Measurements from ENCODE around the gene VEZF1. TPM values are rescaled to one million over a fixed set of nuclear protein-coding genes. Genes with fewer than 3 reads are reported as not detected.

Gene VEZF1
- total and polyA plus RNA-seq, 2 of the 8 experiments (the other 6 are each of a cell fraction or from before 2014, with no cell fraction given), result 28.9 to 61.9 TPM

DNA sequence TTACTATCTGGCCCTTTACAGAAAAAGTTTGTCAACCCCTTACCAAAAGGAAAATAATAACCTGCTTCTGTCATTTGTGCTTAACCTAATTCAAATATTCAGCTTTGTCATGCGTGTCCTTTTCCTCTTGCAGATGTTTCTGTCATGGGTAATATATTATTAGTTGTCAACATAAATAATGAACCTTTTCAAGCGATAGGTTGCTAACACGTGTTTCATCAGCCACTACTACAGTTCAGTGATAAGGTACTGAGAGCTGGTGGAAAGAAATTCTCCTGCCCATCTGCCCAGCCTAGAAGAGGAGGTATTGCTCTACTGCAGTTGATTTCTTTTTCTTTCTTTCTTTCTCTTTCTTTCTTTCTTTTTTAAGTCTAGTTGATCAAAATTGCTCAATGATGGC is 31.0 kb upstream of the VEZF1 start:
- no peak overlapping the region for H2AK5ac ChIP-seq (ENCODE audit: low read depth, low read length)
- DNase-seq (ENCODE audit: low read depth in 1 of 2, low spot score in 2 of 2) (no peak), FAIRE-seq (no peak)
- no peak overlapping the region for H3K9ac ChIP-seq (replicated peaks in 1 of 4; ENCODE audit: extremely low read depth in 1 of 4, low read depth in 3 of 4, low read length in 3 of 4)
- POLR2A ChIA-PET (ENCODE audit: partially characterized antibody), result interaction anchor here (0.6 to 3.4 kb wide), 3 partner anchors 12 to 120 kb away, joined by 5 to 32 read pairs (median 18); partner anchors contain the start of gene SRSF1
- no peak overlapping the region for H3K23ac ChIP-seq (ENCODE audit: insufficient read length)
- no peaks in the 10 kb centered on the region for H3K27me3 ChIP-seq (replicated peaks in 1 of 4; ENCODE audit: control insufficient read depth in 3 of 4, extremely low read depth in 1 of 4, insufficient read depth in 3 of 4, low read length in 3 of 4)
- no peak overlapping the region for H3K27ac ChIP-seq (ENCODE audit: low read depth, low read length)
- H3K14ac ChIP-seq (ENCODE audit: insufficient read length), result no peak overlapping the region
- H3K23me2 ChIP-seq (ENCODE audit: low read depth, low read length), result no peaks in the 10 kb centered on the region
- no peak overlapping the region for H2BK5ac ChIP-seq (ENCODE audit: low read depth, low read length)
- H4K8ac ChIP-seq (ENCODE audit: extremely low read depth, insufficient read depth, low read length), result no peak overlapping the region
- H3K4ac ChIP-seq (replicated peaks; ENCODE audit: insufficient read length, low read depth, low read length), result no peak overlapping the region
- H4K5ac ChIP-seq (ENCODE audit: insufficient read length, low read depth, low read length), result no peak overlapping the region
- H3K56ac ChIP-seq (replicated peaks; ENCODE audit: insufficient read length, low read depth, low read length), result no peak overlapping the region
- H4K20me1 ChIP-seq (replicated peaks in 1 of 2; ENCODE audit: control insufficient read depth in 1 of 2, insufficient read depth in 2 of 2, low read length in 2 of 2), result no peaks in the 10 kb centered on the region
- no peak overlapping the region for H2BK12ac ChIP-seq (ENCODE audit: low read depth, low read length)
- no peak overlapping the region for H2BK20ac ChIP-seq (ENCODE audit: low read length)
- H3K36me3 ChIP-seq (ENCODE audit: control insufficient read depth in 2 of 4, insufficient read depth in 4 of 4, low read length in 3 of 4), result no peaks in the 10 kb centered on the region
- WGBS, 2 experiments (ENCODE audit: extremely low coverage in 1 of 2, insufficient coverage in 1 of 2, insufficient read length in 1 of 2, insufficient replicate concordance in 2 of 2, low coverage in 1 of 2, low lambda C conversion rate in 2 of 2, missing lambda C conversion rate in 1 of 2), result 93% methylated on average over 3 of the region's 3 CpGs; no CpG with 5 or more reads in 1 of the 2 experiments
- no peak overlapping the region for H3K18ac ChIP-seq (ENCODE audit: extremely low read depth, low read length)
- H3K79me2 ChIP-seq (ENCODE audit: control insufficient read depth in 1 of 2, insufficient read depth in 2 of 2, low read length in 2 of 2), result no peaks in the 10 kb centered on the region
- H3K9me3 ChIP-seq (ENCODE audit: insufficient read depth in 2 of 2, low read depth in 1 of 2, low read length in 1 of 2), result no peaks in the 10 kb centered on the region
- no peak overlapping the region for H2AFZ ChIP-seq (ENCODE audit: low read length)
- no peak overlapping the region for H4K91ac ChIP-seq (replicated peaks; ENCODE audit: insufficient read length, low read length)
- CTCF ChIA-PET (ENCODE audit: partially characterized antibody), result interaction anchor here (0.6 to 1.4 kb wide), 5 partner anchors 19 to 185 kb away, joined by 3 to 4 read pairs (median 3); no protein-coding TSS in a partner anchor
- H3K4me3 ChIP-seq (ENCODE audit: extremely low read depth in 1 of 4, insufficient read depth in 2 of 4, low read depth in 3 of 4, low read length in 4 of 4), result no peak overlapping the region
- peaks cover 0 to 6% (median 2%) of the 10 kb centered on the region in 4 experiments; a peak in 2 of 7 replicates for H3K4me1 ChIP-seq (replicated peaks in 1 of 4; ENCODE audit: control insufficient read depth in 3 of 4, insufficient read depth in 4 of 4, low read length in 3 of 4)
- H3K4me2 ChIP-seq (ENCODE audit: insufficient read depth in 1 of 2, low read depth in 2 of 2, low read length in 2 of 2), result no peak overlapping the region
- H2BK120ac ChIP-seq (replicated peaks; ENCODE audit: low read depth, low read length), result no peak overlapping the region
- no peak overlapping the region for H2BK15ac ChIP-seq (ENCODE audit: low read length)
- no peaks in the 10 kb centered on the region for H3K79me1 ChIP-seq (ENCODE audit: low read depth, low read length)
- TF ChIP-seq KDM1A (IDR thresholded peaks at IDR 0.05; ENCODE audit: borderline replicate concordance, low read length) (no peak), RXRA (IDR thresholded peaks at IDR 0.05; ENCODE audit: insufficient read depth, low read depth, low read length) (no peak), NRF1 (IDR thresholded peaks at IDR 0.05; ENCODE audit: low read depth, low read length) (no peak), GABPA (IDR thresholded peaks at IDR 0.05; ENCODE audit: borderline replicate concordance, insufficient read depth, low read length) (no peak), TEAD4 (IDR thresholded peaks at IDR 0.05; ENCODE audit: low read depth, low read length) (no peak), E2F6 (IDR thresholded peaks at IDR 0.05) (no peak), SP2 (IDR thresholded peaks at IDR 0.05; ENCODE audit: low read length) (no peak), SRF (IDR thresholded peaks at IDR 0.05; ENCODE audit: low read depth, low read length) (no peak)
- TF ChIP-seq, protein P1, sequence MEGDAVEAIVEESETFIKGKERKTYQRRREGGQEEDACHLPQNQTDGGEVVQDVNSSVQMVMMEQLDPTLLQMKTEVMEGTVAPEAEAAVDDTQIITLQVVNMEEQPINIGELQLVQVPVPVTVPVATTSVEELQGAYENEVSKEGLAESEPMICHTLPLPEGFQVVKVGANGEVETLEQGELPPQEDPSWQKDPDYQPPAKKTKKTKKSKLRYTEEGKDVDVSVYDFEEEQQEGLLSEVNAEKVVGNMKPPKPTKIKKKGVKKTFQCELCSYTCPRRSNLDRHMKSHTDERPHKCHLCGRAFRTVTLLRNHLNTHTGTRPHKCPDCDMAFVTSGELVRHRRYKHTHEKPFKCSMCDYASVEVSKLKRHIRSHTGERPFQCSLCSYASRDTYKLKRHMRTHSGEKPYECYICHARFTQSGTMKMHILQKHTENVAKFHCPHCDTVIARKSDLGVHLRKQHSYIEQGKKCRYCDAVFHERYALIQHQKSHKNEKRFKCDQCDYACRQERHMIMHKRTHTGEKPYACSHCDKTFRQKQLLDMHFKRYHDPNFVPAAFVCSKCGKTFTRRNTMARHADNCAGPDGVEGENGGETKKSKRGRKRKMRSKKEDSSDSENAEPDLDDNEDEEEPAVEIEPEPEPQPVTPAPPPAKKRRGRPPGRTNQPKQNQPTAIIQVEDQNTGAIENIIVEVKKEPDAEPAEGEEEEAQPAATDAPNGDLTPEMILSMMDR (IDR thresholded peaks at IDR 0.05; ENCODE audit: control extremely low read depth in 1 of 3, insufficient read depth in 1 of 3, low read depth in 1 of 3, low read length in 3 of 3), result no peak

All from H1 (cell line).